PFSK-1 (cell line): ENCODE measurements around the gene KCNC4.

ENCODE experiments used
- FOXP2 ChIP-seq: optimal IDR thresholded peaks from 2 replicates; pipeline ENCODE3; 2011; ENCODE audit warnings: borderline replicate concordance, control low read depth, inconsistent platforms; ENCODE audit not compliant: insufficient read depth; ENCODE audit errors: extremely low read length, extremely low read depth
- POLR2AphosphoS5 ChIP-seq: IDR thresholded peaks from 2 replicates; pipeline ENCODE4 v1.6.1; 2012; ENCODE audit warnings: low read depth, mild to moderate bottlenecking, control low read depth, low read length, moderate library complexity
- REST ChIP-seq, 2 experiments: IDR thresholded peaks; 2 replicates each; pipeline versions ENCODE4 v1.6.1 to v1.8.0; 2011 to 2012; ENCODE audit warnings: low read depth in 2 of 2, low read length in 2 of 2, control low read depth in 1 of 2, inconsistent platforms in 1 of 2, mild to moderate bottlenecking in 1 of 2, moderate library complexity in 1 of 2; ENCODE audit not compliant: insufficient read depth in 1 of 2
- SIN3A ChIP-seq: IDR thresholded peaks from 2 replicates; pipeline ENCODE4 v1.6.1; 2012; ENCODE audit warnings: mild to moderate bottlenecking, low read length, moderate library complexity, borderline replicate concordance; ENCODE audit not compliant: insufficient read depth
- TAF1 ChIP-seq: IDR thresholded peaks from 2 replicates; pipeline ENCODE4 v1.6.1; 2012; ENCODE audit warnings: low read length, control low read depth, borderline replicate concordance; ENCODE audit not compliant: insufficient read depth

Gene KCNC4

GRCh38 chr1:110183642-110184167 lies 26.4 kb upstream of the KCNC4 start:
- TF ChIP-seq REST (IDR thresholded peaks at IDR 0.05; ENCODE audit: insufficient read depth in 1 of 2, low read depth in 2 of 2, low read length in 2 of 2) (no peak), SIN3A (no peak), FOXP2 (no peak), POLR2AphosphoS5 (no peak)

GRCh38 chr1:110184446-110184845 lies 25.7 kb upstream of the KCNC4 start:
- no peak for TF ChIP-seq REST (IDR thresholded peaks at IDR 0.05; ENCODE audit: insufficient read depth in 1 of 2, low read depth in 2 of 2, low read length in 2 of 2)
- TF ChIP-seq FOXP2: no peak
- TF ChIP-seq SIN3A: no peak
- no peak for TF ChIP-seq TAF1
- no peak for TF ChIP-seq POLR2AphosphoS5

- TF ChIP-seq FOXP2 (no peak), POLR2AphosphoS5 (no peak), REST (IDR thresholded peaks at IDR 0.05; ENCODE audit: insufficient read depth in 1 of 2, low read depth in 2 of 2, low read length in 2 of 2) (no peak), SIN3A (no peak), TAF1 (no peak)
Observed at GRCh38 chr1:110185181-110185580, 24.9 kb upstream of the KCNC4 start.

- TF ChIP-seq REST (IDR thresholded peaks at IDR 0.05; ENCODE audit: insufficient read depth in 1 of 2, low read depth in 2 of 2, low read length in 2 of 2): no peak
Observed at GRCh38 chr1:110186558-110186957, 23.6 kb upstream of the KCNC4 start.

GRCh38 chr1:110187139-110187890 lies 22.8 kb upstream of the KCNC4 start:
- TF ChIP-seq SIN3A (no peak), FOXP2 (no peak), REST (IDR thresholded peaks at IDR 0.05; ENCODE audit: insufficient read depth in 1 of 2, low read depth in 2 of 2, low read length in 2 of 2) (no peak), POLR2AphosphoS5 (no peak), TAF1 (no peak)
